Neural cell (in vitro differentiated cells): ENCODE results near the gene SIGLEC9. TPM values are rescaled to one million over a fixed set of nuclear protein-coding genes. Genes with fewer than 3 reads are reported as not detected.

ENCODE experiments used
- H2AFZ ChIP-seq: fragments of 200-600, 300-800 bp; sonication (generic), shearing (Covaris generic); 2 replicates; pipeline ENCODE4 v1.6.0; 2014; ENCODE audit warnings: low read depth, mild to moderate bottlenecking, antibody characterized with exemption, low read length, moderate library complexity
- H3F3A ChIP-seq: fragments of 200-600 bp; shearing (Covaris generic); 2 replicates; pipeline ENCODE4 v1.6.1; 2016; ENCODE audit warnings: mild to moderate bottlenecking, moderate library complexity, mixed read lengths, antibody characterized with exemption, low read length; ENCODE audit not compliant: insufficient read depth, poor library complexity, severe bottlenecking
- H3K27ac ChIP-seq: fragments of 200-600, 300-800 bp; sonication (generic), shearing (Covaris generic); 2 replicates; pipeline ENCODE4 v1.5.1; 2014; ENCODE audit warnings: mild to moderate bottlenecking, low read length, moderate library complexity
- H3K27me3 ChIP-seq: fragments of 300-800, 200-600 bp; sonication (generic), shearing (Covaris generic); 2 replicates; pipeline ENCODE4 v1.6.0; 2014; ENCODE audit warnings: mild to moderate bottlenecking, low read depth, low read length, moderate library complexity; ENCODE audit not compliant: insufficient read depth
- H3K36me3 ChIP-seq: fragments of 300-800, 200-600 bp; sonication (generic), shearing (Covaris generic); 2 replicates; pipeline ENCODE4 v1.5.1; 2014; ENCODE audit warnings: mild to moderate bottlenecking, antibody characterized with exemption, low read length, moderate library complexity; ENCODE audit not compliant: insufficient read depth
- H3K4me2 ChIP-seq: fragments of 300-800, 200-600 bp; sonication (generic), shearing (Covaris generic); 2 replicates; pipeline ENCODE4 v1.6.0; 2014; ENCODE audit warnings: mild to moderate bottlenecking, low read length
- H3K4me3 ChIP-seq: fragments of 300-800, 200-600 bp; sonication (generic), shearing (Covaris generic); 2 replicates; pipeline ENCODE4 v1.5.1; 2014; ENCODE audit warnings: mild to moderate bottlenecking, low read length, moderate library complexity
- H3K79me2 ChIP-seq: fragments of 200-600 bp; shearing (Covaris generic); replicated peaks from 2 replicates; pipeline ENCODE4 v1.6.0; 2014; ENCODE audit warnings: mild to moderate bottlenecking, low read length, moderate library complexity; ENCODE audit not compliant: insufficient read depth
- H3K9ac ChIP-seq: fragments of 300-800, 200-600 bp; sonication (generic), shearing (Covaris generic); 2 replicates; pipeline ENCODE4 v1.6.1; 2016; ENCODE audit warnings: mild to moderate bottlenecking, low read length, mixed read lengths
- H3K9me2 ChIP-seq: fragments of 200-600 bp; shearing (Covaris generic); 2 replicates; pipeline ENCODE4 v1.6.1; 2016; ENCODE audit warnings: mild to moderate bottlenecking, low read length, mixed read lengths; ENCODE audit not compliant: insufficient read depth
- H3K9me3 ChIP-seq: fragments of 200-600, 300-800 bp; sonication (generic), shearing (Covaris generic); 2 replicates; pipeline ENCODE4 v1.6.1; 2016; ENCODE audit warnings: mild to moderate bottlenecking, mixed run types, low read length, moderate library complexity, mixed read lengths
- H4K20me1 ChIP-seq: fragments of 200-600 bp; shearing (Covaris generic); 2 replicates; pipeline ENCODE4 v1.6.1; 2016; ENCODE audit warnings: mild to moderate bottlenecking, mixed run types; ENCODE audit not compliant: insufficient read depth
- EP300 ChIP-seq: fragments of 450-650 bp; conservative IDR thresholded peaks from 2 replicates; pipeline ENCODE4 v1.6.1; 2014; ENCODE audit warnings: antibody characterized with exemption, mild to moderate bottlenecking, moderate library complexity; ENCODE audit not compliant: poor library complexity, severe bottlenecking
- EZH2 ChIP-seq: fragments of 200-600, 300-800 bp; shearing (Covaris generic), sonication (generic); IDR thresholded peaks from 2 replicates; pipeline ENCODE4 v1.6.1; 2014; ENCODE audit warnings: antibody characterized with exemption, low read length, borderline replicate concordance, mild to moderate bottlenecking; ENCODE audit not compliant: insufficient read depth, poor library complexity, severe bottlenecking
- MXI1 ChIP-seq: fragments of 450-650 bp; conservative IDR thresholded peaks from 2 replicates; pipeline ENCODE4 v1.6.1; 2014; ENCODE audit warnings: antibody characterized with exemption, mild to moderate bottlenecking; ENCODE audit not compliant: poor library complexity, severe bottlenecking
- POLR2AphosphoS5 ChIP-seq: IDR thresholded peaks from 2 replicates; pipeline ENCODE4 v1.6.1; 2012
- RAD21 ChIP-seq: fragments of 450-650 bp; conservative IDR thresholded peaks from 2 replicates; pipeline ENCODE4 v1.6.1; 2014; ENCODE audit warnings: antibody characterized with exemption, mild to moderate bottlenecking, moderate library complexity
- SMC3 ChIP-seq: fragments of 450-650 bp; conservative IDR thresholded peaks from 2 replicates; pipeline ENCODE4 v1.6.1; 2014; ENCODE audit warnings: antibody characterized with exemption, mild to moderate bottlenecking, moderate library complexity; ENCODE audit not compliant: poor library complexity
- TAF1 ChIP-seq: IDR thresholded peaks from 2 replicates; pipeline ENCODE4 v1.6.1; 2012; ENCODE audit warnings: low read depth
- polyA plus RNA-seq: library from polyadenylated mRNA; depleted of rRNA; stranded (reverse); fragments of >200 nt; gene quantifications from 2 replicates; pipeline ENCODE4 v1.2.3, GENCODE V29; 2014
- TF ChIP-seq, protein P1 (sequence below): IDR thresholded peaks from 2 replicates; pipeline ENCODE4 v1.6.1; 2012; ENCODE audit warnings: borderline replicate concordance
- TF ChIP-seq, protein P2 (sequence below): fragments of 450-650 bp; IDR thresholded peaks from 2 replicates; pipeline ENCODE4 v1.5.1; 2014; ENCODE audit warnings: antibody characterized with exemption, mild to moderate bottlenecking, moderate library complexity; ENCODE audit not compliant: poor library complexity, severe bottlenecking

SIGLEC9 gene
- polyA plus RNA-seq, 1 donor from 2014 or later, result not detected

GRCh38 chr19:51173681-51174080 is 49.0 kb downstream of the SIGLEC9 start:
- H3K4me3 ChIP-seq, result no peak overlapping the region
- H3K36me3 ChIP-seq, result no peaks in the 10 kb centered on the region
- no peak overlapping the region for H3K9ac ChIP-seq
- no peak overlapping the region for H2AFZ ChIP-seq
- no peaks in the 10 kb centered on the region for H3K9me3 ChIP-seq
- H3K4me2 ChIP-seq, result no peak overlapping the region
- H4K20me1 ChIP-seq, result no peaks in the 10 kb centered on the region
- H3K27me3 ChIP-seq, result no peaks in the 10 kb centered on the region
- no peak overlapping the region for H3K27ac ChIP-seq
- H3K9me2 ChIP-seq, result no peaks in the 10 kb centered on the region
- H3F3A ChIP-seq, result no peaks in the 10 kb centered on the region
- TF ChIP-seq, protein P1, sequence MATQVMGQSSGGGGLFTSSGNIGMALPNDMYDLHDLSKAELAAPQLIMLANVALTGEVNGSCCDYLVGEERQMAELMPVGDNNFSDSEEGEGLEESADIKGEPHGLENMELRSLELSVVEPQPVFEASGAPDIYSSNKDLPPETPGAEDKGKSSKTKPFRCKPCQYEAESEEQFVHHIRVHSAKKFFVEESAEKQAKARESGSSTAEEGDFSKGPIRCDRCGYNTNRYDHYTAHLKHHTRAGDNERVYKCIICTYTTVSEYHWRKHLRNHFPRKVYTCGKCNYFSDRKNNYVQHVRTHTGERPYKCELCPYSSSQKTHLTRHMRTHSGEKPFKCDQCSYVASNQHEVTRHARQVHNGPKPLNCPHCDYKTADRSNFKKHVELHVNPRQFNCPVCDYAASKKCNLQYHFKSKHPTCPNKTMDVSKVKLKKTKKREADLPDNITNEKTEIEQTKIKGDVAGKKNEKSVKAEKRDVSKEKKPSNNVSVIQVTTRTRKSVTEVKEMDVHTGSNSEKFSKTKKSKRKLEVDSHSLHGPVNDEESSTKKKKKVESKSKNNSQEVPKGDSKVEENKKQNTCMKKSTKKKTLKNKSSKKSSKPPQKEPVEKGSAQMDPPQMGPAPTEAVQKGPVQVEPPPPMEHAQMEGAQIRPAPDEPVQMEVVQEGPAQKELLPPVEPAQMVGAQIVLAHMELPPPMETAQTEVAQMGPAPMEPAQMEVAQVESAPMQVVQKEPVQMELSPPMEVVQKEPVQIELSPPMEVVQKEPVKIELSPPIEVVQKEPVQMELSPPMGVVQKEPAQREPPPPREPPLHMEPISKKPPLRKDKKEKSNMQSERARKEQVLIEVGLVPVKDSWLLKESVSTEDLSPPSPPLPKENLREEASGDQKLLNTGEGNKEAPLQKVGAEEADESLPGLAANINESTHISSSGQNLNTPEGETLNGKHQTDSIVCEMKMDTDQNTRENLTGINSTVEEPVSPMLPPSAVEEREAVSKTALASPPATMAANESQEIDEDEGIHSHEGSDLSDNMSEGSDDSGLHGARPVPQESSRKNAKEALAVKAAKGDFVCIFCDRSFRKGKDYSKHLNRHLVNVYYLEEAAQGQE, result no peak
- no peak for TF ChIP-seq SMC3
- TF ChIP-seq TAF1, result no peak
- TF ChIP-seq RAD21, result no peak
- no peak for TF ChIP-seq EP300
- no peak for TF ChIP-seq MXI1
- TF ChIP-seq POLR2AphosphoS5, result no peak
- TF ChIP-seq, protein P2, sequence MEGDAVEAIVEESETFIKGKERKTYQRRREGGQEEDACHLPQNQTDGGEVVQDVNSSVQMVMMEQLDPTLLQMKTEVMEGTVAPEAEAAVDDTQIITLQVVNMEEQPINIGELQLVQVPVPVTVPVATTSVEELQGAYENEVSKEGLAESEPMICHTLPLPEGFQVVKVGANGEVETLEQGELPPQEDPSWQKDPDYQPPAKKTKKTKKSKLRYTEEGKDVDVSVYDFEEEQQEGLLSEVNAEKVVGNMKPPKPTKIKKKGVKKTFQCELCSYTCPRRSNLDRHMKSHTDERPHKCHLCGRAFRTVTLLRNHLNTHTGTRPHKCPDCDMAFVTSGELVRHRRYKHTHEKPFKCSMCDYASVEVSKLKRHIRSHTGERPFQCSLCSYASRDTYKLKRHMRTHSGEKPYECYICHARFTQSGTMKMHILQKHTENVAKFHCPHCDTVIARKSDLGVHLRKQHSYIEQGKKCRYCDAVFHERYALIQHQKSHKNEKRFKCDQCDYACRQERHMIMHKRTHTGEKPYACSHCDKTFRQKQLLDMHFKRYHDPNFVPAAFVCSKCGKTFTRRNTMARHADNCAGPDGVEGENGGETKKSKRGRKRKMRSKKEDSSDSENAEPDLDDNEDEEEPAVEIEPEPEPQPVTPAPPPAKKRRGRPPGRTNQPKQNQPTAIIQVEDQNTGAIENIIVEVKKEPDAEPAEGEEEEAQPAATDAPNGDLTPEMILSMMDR, result no peak
- TF ChIP-seq EZH2, result no peak
- H3K79me2 ChIP-seq, result no peaks in the 10 kb centered on the region

GRCh38 chr19:51179256-51179655 is 54.5 kb downstream of the SIGLEC9 start:
- H3K9me3 ChIP-seq, result peaks cover 3% of the 10 kb centered on the region
- H3K79me2 ChIP-seq, result no peaks in the 10 kb centered on the region
- H3K36me3 ChIP-seq, result no peaks in the 10 kb centered on the region
- H2AFZ ChIP-seq, result no peak overlapping the region
- H3K9ac ChIP-seq, result no peak overlapping the region
- H3K4me2 ChIP-seq, result no peak overlapping the region
- no peak overlapping the region for H3K27ac ChIP-seq
- no peaks in the 10 kb centered on the region for H3F3A ChIP-seq
- no peaks in the 10 kb centered on the region for H3K9me2 ChIP-seq
- no peak overlapping the region for H3K4me3 ChIP-seq
- no peak for TF ChIP-seq SMC3
- H3K27me3 ChIP-seq, result peaks cover 3% of the 10 kb centered on the region
- no peaks in the 10 kb centered on the region for H4K20me1 ChIP-seq

Other genes starting within 250 kb of the SIGLEC9 start
- gene KLK4, start 213.5 kb upstream of the SIGLEC9 start, polyA plus RNA-seq, result not detected in 2 replicates
- not detected in 2 replicates for gene KLK5, start 171.9 kb upstream of the SIGLEC9 start, polyA plus RNA-seq
- gene KLK6, start 155.3 kb upstream of the SIGLEC9 start, polyA plus RNA-seq, result not detected in 2 replicates
- gene KLK7, start 141.0 kb upstream of the SIGLEC9 start, polyA plus RNA-seq, result not detected in 2 replicates
- not detected in 2 replicates for gene KLK8, start 123.3 kb upstream of the SIGLEC9 start, polyA plus RNA-seq
- gene KLK10, start 105.2 kb upstream of the SIGLEC9 start, polyA plus RNA-seq, result 0.73 TPM in 1 of 2 replicates, not detected in the other
- gene KLK11, start 98.3 kb upstream of the SIGLEC9 start, polyA plus RNA-seq, result not detected in 2 replicates
- gene KLK12, start 89.9 kb upstream of the SIGLEC9 start, polyA plus RNA-seq, result not detected in 2 replicates
- not detected in 2 replicates for gene KLK13, start 59.8 kb upstream of the SIGLEC9 start, polyA plus RNA-seq
- gene KLK14, start 42.0 kb upstream of the SIGLEC9 start, polyA plus RNA-seq, result not detected in 2 replicates
- 12.6 and 16.4 TPM in 2 replicates for gene CTU1, start 16.5 kb upstream of the SIGLEC9 start, polyA plus RNA-seq
- not detected in 2 replicates for gene SIGLEC7, start 17.4 kb downstream of the SIGLEC9 start, polyA plus RNA-seq
- not detected in 2 replicates for gene CD33, start 100.2 kb downstream of the SIGLEC9 start, polyA plus RNA-seq
- gene SIGLECL1, start 126.2 kb downstream of the SIGLEC9 start, polyA plus RNA-seq, result not detected in 2 replicates
- 13.5 and 18.3 TPM in 2 replicates for gene IGLON5, start 186.7 kb downstream of the SIGLEC9 start, polyA plus RNA-seq
- 1.5 and 2.3 TPM in 2 replicates for gene VSIG10L, start 217.2 kb downstream of the SIGLEC9 start, polyA plus RNA-seq
- gene ETFB, start 241.5 kb downstream of the SIGLEC9 start, polyA plus RNA-seq, result 361 and 383 TPM in 2 replicates
- not detected in 2 replicates for gene CLDND2, start 244.1 kb downstream of the SIGLEC9 start, polyA plus RNA-seq
- gene NKG7, start 247.7 kb downstream of the SIGLEC9 start, polyA plus RNA-seq, result not detected in 2 replicates